HAP-1 (cell line): ENCODE data around the gene DYDC1.
"Not testable (repeated sequence)": the region's sequence is repeated elsewhere in the genome, so short reads cannot be mapped to it uniquely, and the experiment has no call there.

ENCODE experiments used
- DNase-seq, 2 experiments: peaks; one replicate each; pipeline ENCODE4 v3.0.0-alpha.2; 2016 to 2020; ENCODE audit warnings: low spot score in 2 of 2
- H3K27me3 ChIP-seq: fragments of 250-450 bp; sonication (Bioruptor Pico); 2 replicates; pipeline ENCODE4 v1.5.1; 2020; ENCODE audit warnings: low read depth, mild to moderate bottlenecking, moderate library complexity
- H3K36me3 ChIP-seq: fragments of 250-450 bp; sonication (Bioruptor Pico); replicated peaks from 2 replicates; pipeline ENCODE4 v1.5.1; 2020; ENCODE audit warnings: mild to moderate bottlenecking
- H3K4me1 ChIP-seq: fragments of 250-450 bp; sonication (Bioruptor Pico); 2 replicates; pipeline ENCODE4 v1.5.1; 2020; ENCODE audit warnings: mild to moderate bottlenecking
- H3K4me3 ChIP-seq: fragments of 250-450 bp; sonication (Bioruptor Pico); 2 replicates; pipeline ENCODE4 v1.5.1; 2020; ENCODE audit warnings: mild to moderate bottlenecking, moderate library complexity
- H3K9me3 ChIP-seq: fragments of 250-450 bp; sonication (Bioruptor Pico); 2 replicates; pipeline ENCODE4 v1.5.1; 2020; ENCODE audit warnings: mild to moderate bottlenecking, moderate library complexity
- in situ Hi-C: fragments of 300-500 bp; cut with MboI; formaldehyde crosslinking; loops from 3 replicates; pipeline ENCODE4 v1.14.3; 2020; ENCODE audit warnings: low sequenced_read_pairs, inconsistent platforms, mixed read lengths

The DYDC1 gene

GRCh38 chr10:80371467-80371866 lies 14.9 kb upstream of the DYDC1 start:
- Histone ChIP-seq H3K27me3 (no peaks in the 10 kb centered on the region; the same call in 1 of the 2 replicates), H3K9me3 (no peaks in the 10 kb centered on the region), H3K36me3 (no peaks in the 10 kb centered on the region), H3K4me1 (no peaks in the 10 kb centered on the region; the same call in 1 of the 2 replicates), H3K4me3 (no peak overlapping the region)
- in situ Hi-C loops: no loop called here
- DNase-seq: no peak

GRCh38 chr10:80365510-80365909 lies 9.0 kb upstream of the DYDC1 start:
- in situ Hi-C loops: no loop called here
- Histone ChIP-seq H3K4me3 (no peak overlapping the region), H3K36me3 (no peaks in the 10 kb centered on the region), H3K9me3 (no peaks in the 10 kb centered on the region), H3K4me1 (no peaks in the 10 kb centered on the region; the same call in 1 of the 2 replicates), H3K27me3 (peaks cover 2% of the 10 kb centered on the region; the same call in 1 of the 2 replicates)
- no peak for DNase-seq

DNA sequence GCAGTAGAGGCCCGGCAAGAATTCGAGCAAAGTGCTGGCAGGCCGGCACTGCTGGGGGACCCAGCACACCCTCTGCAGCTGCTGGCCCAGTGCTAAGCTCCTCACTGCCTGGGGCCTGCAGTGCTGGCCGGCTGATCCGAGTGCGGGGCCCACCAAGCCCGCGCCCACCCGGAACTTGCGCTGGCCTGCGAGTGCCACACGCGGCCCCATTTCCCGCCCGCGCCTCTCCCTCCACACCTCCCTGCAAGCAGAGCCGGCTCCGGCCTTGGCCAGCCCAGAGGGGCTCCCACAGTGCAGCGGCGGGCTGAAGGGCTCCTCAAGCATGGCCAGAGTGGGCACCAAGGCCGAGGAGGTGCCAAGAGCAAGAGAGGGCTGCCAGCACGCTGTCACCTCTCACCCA lies 3.1 kb upstream of the DYDC1 start:
- Histone ChIP-seq H3K4me1 (no peaks in the 10 kb centered on the region; the same call in 1 of the 2 replicates), H3K36me3 (no peaks in the 10 kb centered on the region), H3K4me3 (no peak overlapping the region), H3K27me3 (peaks cover 2% of the 10 kb centered on the region; the same call in 1 of the 2 replicates), H3K9me3 (no peaks in the 10 kb centered on the region)
- in situ Hi-C loops: no loop called here
- DNase-seq: no peak

DNA sequence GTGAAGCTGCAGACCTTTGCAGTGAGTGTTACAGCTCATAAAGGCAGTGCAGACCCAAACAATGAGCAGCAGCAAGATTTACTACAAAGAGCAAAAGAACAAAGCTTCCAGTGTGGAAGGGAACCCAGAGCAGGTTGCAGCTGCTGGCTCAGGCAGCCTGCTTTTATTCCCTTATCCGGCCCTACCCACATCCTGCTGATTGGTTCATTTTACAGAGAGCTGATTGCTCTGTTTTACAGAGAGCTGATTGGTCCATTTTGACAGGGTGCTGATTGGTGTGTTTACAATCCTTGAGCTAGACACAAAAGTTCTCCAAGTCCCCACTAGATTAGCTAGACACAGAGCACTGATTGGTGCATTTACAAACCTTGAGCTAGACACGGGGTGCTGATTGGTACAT lies 2.4 kb upstream of the DYDC1 start:
- H3K4me1 ChIP-seq, H3K9me3 ChIP-seq, in situ Hi-C loops, H3K36me3 ChIP-seq, H3K4me3 ChIP-seq, H3K27me3 ChIP-seq: not testable (repeated sequence)
- peak in 1 of 2 experiments; percentile 12 for DNase-seq

DNA sequence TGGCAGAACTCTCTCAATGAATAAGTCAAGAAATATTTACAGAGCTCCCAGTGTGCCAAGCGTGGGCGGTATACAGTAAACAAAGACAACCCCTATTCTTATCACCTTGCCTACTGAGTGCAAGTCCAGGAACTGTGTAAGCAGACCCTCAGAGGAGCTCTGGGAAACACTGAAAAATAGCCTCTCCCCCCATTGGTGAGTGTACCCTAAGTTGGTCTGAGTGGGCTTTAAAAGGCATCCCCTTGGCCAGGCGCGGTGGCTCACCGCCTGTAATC lies 1.2 kb upstream of the DYDC1 start:
- Histone ChIP-seq H3K9me3 (no peaks in the 10 kb centered on the region), H3K36me3 (no peaks in the 10 kb centered on the region), H3K27me3 (no peaks in the 10 kb centered on the region), H3K4me1 (no peaks in the 10 kb centered on the region; the same call in 1 of the 2 replicates), H3K4me3 (no peak overlapping the region)
- no peak for DNase-seq
- in situ Hi-C loops: no loop called here

- Histone ChIP-seq H3K4me3 (peak overlapping the region; percentile 26), H3K4me1 (no peaks in the 10 kb centered on the region; the same call in 1 of the 2 replicates), H3K27me3 (no peaks in the 10 kb centered on the region), H3K36me3 (no peaks in the 10 kb centered on the region), H3K9me3 (no peaks in the 10 kb centered on the region)
- DNase-seq: peak in 1 of 2 experiments; percentile 58
- in situ Hi-C loops: no loop called here
Measured at GRCh38 chr10:80356989-80357850, 665 bp upstream of the DYDC1 start.

- Histone ChIP-seq H3K4me3 (no peak overlapping the region), H3K27me3 (no peaks in the 10 kb centered on the region), H3K4me1 (no peaks in the 10 kb centered on the region), H3K9me3 (no peaks in the 10 kb centered on the region), H3K36me3 (no peaks in the 10 kb centered on the region)
- in situ Hi-C loops: no loop called here
- DNase-seq: no peak
Measured at GRCh38 chr10:80351220-80351619, 5.3 kb downstream of the DYDC1 start.

DNA sequence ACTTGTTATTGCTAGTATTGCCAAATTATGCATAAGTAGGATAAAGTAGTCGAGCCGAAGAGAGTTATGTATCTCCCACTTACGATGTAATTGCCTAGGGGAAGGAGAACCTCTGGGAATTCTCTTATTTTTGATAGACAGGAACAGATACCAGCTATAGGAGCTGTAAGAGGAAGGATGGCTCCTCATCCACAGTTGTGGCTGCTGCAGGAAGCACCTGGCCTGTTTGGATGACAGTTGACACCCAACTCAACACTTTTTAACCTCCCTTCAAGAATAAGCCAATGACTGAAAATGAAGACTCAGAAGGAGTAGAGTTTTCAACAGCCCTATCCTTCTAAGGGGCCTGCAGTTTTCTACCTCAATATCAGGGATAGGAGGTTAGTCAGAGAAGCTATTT lies 6.3 kb downstream of the DYDC1 start:
- Histone ChIP-seq H3K27me3 (no peaks in the 10 kb centered on the region), H3K4me3 (no peak overlapping the region), H3K4me1 (no peaks in the 10 kb centered on the region), H3K36me3 (no peaks in the 10 kb centered on the region), H3K9me3 (no peaks in the 10 kb centered on the region)
- no peak for DNase-seq
- in situ Hi-C loops: no loop called here

DNA sequence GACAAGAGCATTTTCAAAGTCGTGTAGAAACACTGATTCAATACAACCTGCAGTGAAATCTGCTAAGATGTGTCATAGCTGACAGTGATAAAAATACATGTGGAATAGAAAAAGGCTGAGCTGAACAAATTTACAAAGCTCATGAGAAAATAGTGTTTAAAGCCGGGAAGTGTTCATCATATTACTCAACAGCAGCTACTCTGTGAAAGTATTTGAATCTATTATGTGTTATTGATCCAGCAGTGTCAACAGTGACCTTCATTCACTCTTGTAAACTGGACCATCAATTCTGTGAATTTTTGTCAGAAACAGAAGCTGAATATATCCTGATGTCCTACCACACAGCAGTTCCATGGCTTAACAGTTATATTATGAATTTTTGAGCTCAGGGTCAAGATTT lies 11.6 kb downstream of the DYDC1 start:
- DNase-seq: no peak
- H3K9me3 ChIP-seq: no peaks in the 10 kb centered on the region
- H3K4me3 ChIP-seq: no peak overlapping the region
- no peaks in the 10 kb centered on the region for H3K36me3 ChIP-seq
- in situ Hi-C loops: no loop called here
- H3K27me3 ChIP-seq: no peaks in the 10 kb centered on the region
- no peaks in the 10 kb centered on the region for H3K4me1 ChIP-seq

DNA sequence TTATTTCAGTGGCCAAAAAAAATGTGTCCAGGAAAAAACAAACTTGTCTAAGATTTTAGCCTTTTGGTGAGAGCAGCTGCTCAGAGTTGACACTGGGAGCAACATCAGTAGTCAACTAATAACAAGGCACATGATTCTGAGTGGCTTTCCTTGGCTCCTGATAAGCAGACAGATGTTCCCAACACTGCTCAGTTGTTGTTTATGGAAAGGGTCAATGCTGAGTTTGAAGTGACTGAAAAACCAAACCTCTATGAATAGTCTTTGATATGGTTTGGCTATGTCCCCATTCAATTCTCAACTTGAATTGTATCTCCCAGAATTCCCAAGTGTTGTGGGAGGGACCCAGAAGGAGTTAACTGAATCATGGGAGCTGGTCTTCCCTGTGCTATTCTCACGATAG lies 12.3 kb downstream of the DYDC1 start:
- Histone ChIP-seq H3K4me1 (no peaks in the 10 kb centered on the region), H3K36me3 (no peaks in the 10 kb centered on the region), H3K4me3 (no peak overlapping the region), H3K9me3 (no peaks in the 10 kb centered on the region), H3K27me3 (no peaks in the 10 kb centered on the region)
- in situ Hi-C loops: no loop called here
- DNase-seq: no peak

DNA sequence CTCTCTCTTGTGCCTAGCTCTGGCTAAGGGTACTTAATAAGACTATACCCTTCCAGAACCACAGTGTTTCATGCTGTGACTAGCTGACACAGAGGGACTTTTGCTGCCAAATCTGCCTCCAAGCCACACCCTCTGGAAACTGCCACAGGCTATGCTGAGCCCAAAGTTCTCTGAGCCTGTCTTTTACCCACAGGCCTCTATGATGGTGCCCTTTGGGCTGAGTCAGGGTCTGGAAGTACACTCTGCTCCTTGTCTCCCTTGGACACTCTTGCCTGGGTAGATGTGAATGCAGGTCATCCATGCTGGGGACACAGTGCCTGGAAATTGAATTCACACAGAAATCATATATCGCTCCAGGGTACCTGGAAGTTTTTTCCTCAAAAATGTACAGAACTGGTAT lies 22.6 kb downstream of the DYDC1 start:
- in situ Hi-C loops: no loop called here
- no peak overlapping the region for H3K4me3 ChIP-seq
- no peaks in the 10 kb centered on the region for H3K27me3 ChIP-seq

DNA sequence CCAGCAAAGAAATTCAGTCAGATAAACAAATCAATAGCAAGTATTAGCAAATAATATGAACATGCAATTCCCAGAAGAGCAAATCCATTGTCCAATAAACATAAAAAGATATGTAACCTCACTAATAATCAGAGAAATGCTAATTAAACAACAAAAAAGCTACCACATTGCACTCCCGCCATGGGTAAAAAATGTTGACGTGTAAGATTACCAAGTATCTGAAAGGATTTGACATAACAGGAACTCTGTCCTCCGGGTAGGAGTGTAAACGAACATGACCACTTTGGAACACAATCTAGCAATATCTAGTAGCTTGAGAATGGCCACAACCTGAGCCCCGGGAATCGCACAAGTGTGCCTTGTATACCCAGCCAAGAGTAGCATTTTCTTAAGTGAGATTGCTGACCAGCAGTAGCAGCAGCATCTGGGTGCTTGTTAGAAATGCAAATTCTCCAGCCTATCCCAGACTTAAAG lies 31.6 kb downstream of the DYDC1 start:
- Histone ChIP-seq H3K36me3 (no peaks in the 10 kb centered on the region), H3K27me3 (no peaks in the 10 kb centered on the region), H3K4me1 (no peaks in the 10 kb centered on the region), H3K9me3 (no peaks in the 10 kb centered on the region), H3K4me3 (no peak overlapping the region)
- DNase-seq: no peak
- in situ Hi-C loops: no loop called here

More for the DNA sequence above, 22.6 kb downstream of the DYDC1 start:
- no peaks in the 10 kb centered on the region for H3K4me1 ChIP-seq
- H3K9me3 ChIP-seq: no peaks in the 10 kb centered on the region
- H3K36me3 ChIP-seq: no peaks in the 10 kb centered on the region
- DNase-seq: no peak

DNA sequence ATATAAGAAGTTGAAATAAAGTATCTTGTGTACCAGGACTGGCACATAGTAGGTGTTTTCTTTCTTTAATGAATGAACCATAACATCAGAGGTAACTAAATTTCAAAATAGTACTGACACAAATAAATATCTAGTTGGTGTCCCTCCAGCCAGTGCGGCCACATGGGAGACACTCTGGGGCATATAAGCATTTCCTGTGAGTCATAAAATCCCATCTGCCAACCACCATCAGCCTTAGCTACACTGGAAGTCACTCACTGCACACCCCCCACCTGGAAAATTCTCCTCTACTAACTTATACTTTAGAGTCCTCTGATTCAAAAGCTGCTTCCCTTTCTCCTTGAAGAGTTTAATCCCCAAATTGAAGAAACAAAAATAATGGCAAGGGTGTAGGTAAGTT lies 32.5 kb downstream of the DYDC1 start:
- H3K4me1 ChIP-seq: no peaks in the 10 kb centered on the region
- no peaks in the 10 kb centered on the region for H3K36me3 ChIP-seq
- H3K4me3 ChIP-seq: no peak overlapping the region
- DNase-seq: no peak
- in situ Hi-C loops: no loop called here
- H3K9me3 ChIP-seq: no peaks in the 10 kb centered on the region
- H3K27me3 ChIP-seq: no peaks in the 10 kb centered on the region

GRCh38 chr10:80323311-80323710 lies 33.2 kb downstream of the DYDC1 start:
- in situ Hi-C loops: no loop called here
- H3K4me3 ChIP-seq: no peak overlapping the region
- no peaks in the 10 kb centered on the region for H3K4me1 ChIP-seq
- H3K27me3 ChIP-seq: no peaks in the 10 kb centered on the region
- no peaks in the 10 kb centered on the region for H3K9me3 ChIP-seq
- DNase-seq: no peak
- H3K36me3 ChIP-seq: no peaks in the 10 kb centered on the region

GRCh38 chr10:80322711-80323110 lies 33.8 kb downstream of the DYDC1 start:
- H3K36me3 ChIP-seq: no peaks in the 10 kb centered on the region
- no peaks in the 10 kb centered on the region for H3K4me1 ChIP-seq
- no peaks in the 10 kb centered on the region for H3K27me3 ChIP-seq
- no peak for DNase-seq
- in situ Hi-C loops: no loop called here
- no peaks in the 10 kb centered on the region for H3K9me3 ChIP-seq
- no peak overlapping the region for H3K4me3 ChIP-seq
